HG03439 (cell line): ENCODE results near the gene FAM90A1.
"Not testable (repeated sequence)": the region's sequence is repeated elsewhere in the genome, so short reads cannot be mapped to it uniquely, and the experiment has no call there.

Experiments used
- ATAC-seq: cut with Tn5 transposase; IDR thresholded peaks from one replicate; pipeline ENCODE4 v1.9.1; 2021; ENCODE audit warnings: mild to moderate bottlenecking, moderate library complexity; ENCODE audit not compliant: unreplicated experiment

The FAM90A1 gene

GRCh38 chr12:8179989-8180585 lies 47.3 kb downstream of the FAM90A1 start:
- not testable (repeated sequence) for ATAC-seq

GRCh38 chr12:8172911-8173310 lies 54.5 kb downstream of the FAM90A1 start:
- not testable (repeated sequence) for ATAC-seq
